Testis (tissue), 2 donors: ENCODE results near the gene ADRB2.

Experiments used
- CTCF ChIP-seq, 3 experiments: fragments of 450-650 bp in 2 of 3; fragments of 200-600 bp in 1 of 3; sonication (generic) in 1 of 3; IDR thresholded peaks; one replicate each; pipeline ENCODE4 v1.5.1; 2016 to 2019; ENCODE audit warnings: antibody characterized with exemption in 3 of 3, mild to moderate bottlenecking in 2 of 3, moderate library complexity in 1 of 3
- POLR2A ChIP-seq: fragments of 450-650 bp; IDR thresholded peaks from one replicate; pipeline ENCODE4 v1.6.1; 2017; ENCODE audit warnings: antibody characterized with exemption, mild to moderate bottlenecking, moderate library complexity

DNA sequence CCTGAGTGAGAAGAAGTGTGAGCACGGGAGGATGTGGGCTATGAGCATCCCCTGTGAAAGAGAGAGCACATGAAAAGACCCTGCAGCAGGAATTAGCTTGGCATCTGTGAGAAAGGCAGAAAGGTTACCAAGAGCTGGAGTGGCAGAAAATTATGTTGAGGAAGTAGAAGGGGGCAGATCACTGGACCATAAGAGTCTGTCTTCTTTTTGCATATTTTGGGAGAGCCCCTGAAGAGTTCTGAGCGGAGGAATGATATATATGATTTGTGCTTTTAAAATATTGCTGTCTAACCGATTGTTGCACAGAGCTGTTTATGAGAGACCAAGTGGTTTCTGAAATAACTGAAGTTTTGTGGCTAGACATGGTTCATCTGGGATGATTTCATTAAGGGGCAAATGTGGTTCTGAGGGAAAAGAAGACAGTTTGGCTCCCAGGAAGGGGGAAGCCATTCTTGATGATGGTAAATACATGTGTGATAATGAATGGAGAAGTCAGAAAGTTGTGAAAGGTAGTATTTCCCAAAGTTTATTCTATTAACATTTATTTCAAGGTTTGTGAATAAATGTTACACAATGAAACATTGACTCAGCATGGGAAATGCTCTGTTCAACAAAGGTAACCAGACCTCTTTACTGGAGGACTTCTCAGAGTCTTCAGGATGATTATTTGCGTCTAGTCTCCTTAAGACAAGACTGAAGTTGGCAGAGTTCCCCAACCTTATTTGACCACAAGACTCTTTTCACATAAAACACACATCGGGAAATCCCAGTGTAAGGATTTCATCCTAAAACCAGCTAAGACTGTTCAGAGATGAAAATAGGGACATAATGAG is 31.5 kb upstream of the ADRB2 start:
- TF ChIP-seq CTCF (IDR thresholded peaks at IDR 0.05) (no peak), POLR2A (no peak)
